ENCODE data around the gene CFAP126. TPM values are rescaled to one million over a fixed set of nuclear protein-coding genes. Genes with fewer than 3 reads are reported as not detected.

CFAP126 gene
- total RNA-seq, 4 donors from 2014 or later = not detected

- intact Hi-C loops (cut with DNase I) = no loop called here
- Histone ChIP-seq H3K4me3 (no peak overlapping the region), H3K4me1 (peaks cover 0 to 42% (median 8%) of the 10 kb centered on the region in 3 donors), H3K36me3 (no peaks in the 10 kb centered on the region), H3K9me3 (no peaks in the 10 kb centered on the region), H3K27me3 (no peaks in the 10 kb centered on the region), H3K27ac (peak overlapping the region; percentile 93 to 99 (median 96))
- DNase-seq = no peak
- 75 to 89% methylated on average over 3 of the region's 3 CpGs for WGBS, 2 donors
- TF ChIP-seq POLR2A (IDR thresholded peaks at IDR 0.05) = no peak
These were observed 21.0 kb upstream of the CFAP126 start for GRCh38 chr1:161388639-161389038.

DNA sequence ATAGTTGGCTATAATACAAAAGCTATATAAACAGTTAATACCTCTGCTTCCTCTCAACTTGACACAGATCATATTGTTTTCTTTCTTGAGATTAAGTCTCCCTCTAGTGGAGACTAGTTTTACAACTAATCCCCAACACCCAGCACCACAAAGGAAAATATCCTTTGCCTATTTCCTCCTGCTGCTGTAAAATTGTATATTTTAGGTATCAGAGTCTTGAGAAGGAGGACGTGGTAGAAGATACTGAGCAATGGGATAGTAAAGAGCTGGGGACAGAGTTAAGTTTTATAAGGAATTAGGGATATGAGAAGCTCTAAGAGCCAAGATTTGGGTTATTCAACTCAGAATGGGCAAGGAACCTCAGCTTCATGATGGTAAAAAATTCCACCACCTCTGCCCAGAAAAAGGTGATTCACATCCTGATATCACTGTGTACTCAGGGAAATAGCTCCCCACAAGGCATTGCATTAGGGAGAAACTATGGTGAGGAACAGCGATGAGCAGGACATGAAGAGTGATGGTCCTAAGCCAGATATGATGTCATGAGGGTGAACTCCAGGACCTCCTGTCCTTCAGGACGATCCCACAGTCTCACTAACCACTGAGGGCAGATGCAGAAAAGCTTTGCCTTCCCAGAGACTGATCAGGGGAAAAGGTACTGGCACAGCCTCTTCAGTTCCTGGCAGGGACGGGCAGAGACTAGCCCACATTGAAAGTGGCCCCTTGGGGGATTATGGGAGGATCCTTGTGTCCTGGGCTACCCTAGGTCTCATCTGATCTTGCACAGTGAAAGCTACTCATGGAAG is 14.7 kb upstream of the CFAP126 start:
- intact Hi-C loops (cut with DNase I) = no loop called here
- 15 to 16% methylated on average over 3 to 4 of the region's 4 CpGs for whole genome bisulfite sequencing, 2 donors
- H3K4me1 ChIP-seq = peaks cover 9 to 46% (median 11%) of the 10 kb centered on the region in 3 donors
- DNase-seq = no peak
- TF ChIP-seq POLR2A (IDR thresholded peaks at IDR 0.05) (no peak), CTCF (IDR thresholded peaks at IDR 0.05) (peak; percentile 34 to 77 (median 67))
- H3K4me3 ChIP-seq = no peak overlapping the region
- no peaks in the 10 kb centered on the region for H3K9me3 ChIP-seq
- H3K27ac ChIP-seq = peak overlapping the region; percentile 12 to 76 (median 62)
- H3K27me3 ChIP-seq = no peaks in the 10 kb centered on the region
- H3K36me3 ChIP-seq = no peaks in the 10 kb centered on the region

DNA sequence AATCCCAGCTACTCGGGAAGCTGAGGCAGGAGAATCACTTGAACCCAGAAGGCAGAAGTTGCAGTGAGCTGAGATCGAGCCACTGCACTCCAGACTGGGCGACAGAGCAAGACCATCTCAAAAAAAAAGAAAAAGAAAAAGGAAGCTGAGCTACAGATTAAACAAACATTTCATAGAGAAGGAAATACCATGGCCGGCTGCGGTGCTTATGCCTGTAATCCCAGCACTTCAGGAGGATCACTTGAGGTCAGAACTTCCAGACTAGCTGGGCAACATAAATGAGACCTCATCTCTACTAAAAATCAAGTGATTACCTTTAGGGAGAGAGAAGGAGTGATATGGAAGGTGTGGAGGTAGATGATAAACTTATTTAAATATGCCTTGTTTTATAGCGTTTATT is 14.0 kb upstream of the CFAP126 start:
- intact Hi-C loops (cut with DNase I) = no loop called here
- Histone ChIP-seq H3K27me3 (no peaks in the 10 kb centered on the region), H3K4me3 (no peak overlapping the region), H3K9me3 (no peaks in the 10 kb centered on the region), H3K27ac (peak overlapping the region in 2 of 4 donors; percentile 20 to 66), H3K4me1 (peaks cover 9 to 41% (median 11%) of the 10 kb centered on the region in 3 donors), H3K36me3 (no peaks in the 10 kb centered on the region)
- TF ChIP-seq POLR2A (IDR thresholded peaks at IDR 0.05) = no peak
- TF ChIP-seq CTCF (IDR thresholded peaks at IDR 0.05) = no peak
- no peak for DNase-seq
- WGBS, 2 donors = 31 to 37% methylated on average over 5 to 6 of the region's 6 CpGs

- H3K27ac ChIP-seq = no peak overlapping the region
- no peaks in the 10 kb centered on the region for H3K36me3 ChIP-seq
- H3K9me3 ChIP-seq = no peaks in the 10 kb centered on the region
- H3K4me1 ChIP-seq = peaks cover 9 to 26% (median 11%) of the 10 kb centered on the region in 3 donors
- WGBS, 2 donors = 84 to 88% methylated on average over 3 to 9 of the region's 18 CpGs
- H3K27me3 ChIP-seq = no peaks in the 10 kb centered on the region
- no peak overlapping the region for H3K4me3 ChIP-seq
- TF ChIP-seq CTCF (IDR thresholded peaks at IDR 0.05) (no peak), POLR2A (IDR thresholded peaks at IDR 0.05) (no peak)
- intact Hi-C loops (cut with DNase I) = loop anchor here (10.0 kb wide), 2 partner anchors 84 to 154 kb away; partner anchors contain the start of genes APOA2 and TOMM40L
- DNase-seq = no peak
These were observed 11.4 kb upstream of the CFAP126 start for GRCh38 chr1:161379071-161379470.

- Histone ChIP-seq H3K27me3 (no peaks in the 10 kb centered on the region), H3K4me3 (no peak overlapping the region), H3K36me3 (no peaks in the 10 kb centered on the region), H3K27ac (no peak overlapping the region), H3K9me3 (no peaks in the 10 kb centered on the region), H3K4me1 (peaks cover 8 to 24% (median 9%) of the 10 kb centered on the region in 3 donors)
- no peak for TF ChIP-seq CTCF (IDR thresholded peaks at IDR 0.05)
- TF ChIP-seq POLR2A (IDR thresholded peaks at IDR 0.05) = no peak
- DNase-seq = no peak
- intact Hi-C loops (cut with DNase I) = loop anchor here (10.0 kb wide), 2 partner anchors 83 to 153 kb away; partner anchors contain the start of genes APOA2 and TOMM40L
- 86 to 100% methylated on average over 1 to 4 of the region's 5 CpGs for WGBS, 2 donors
These were observed 10.3 kb upstream of the CFAP126 start for GRCh38 chr1:161378014-161378413.
